Thoracic aorta (tissue), 2 donors: Measurements from ENCODE around the gene ZDHHC14. TPM values are rescaled to one million over a fixed set of nuclear protein-coding genes. Genes with fewer than 3 reads are reported as not detected.
A peak's percentile ranks its signal among the peaks of the same experiment; 100 is the strongest.

Source experiments
- ATAC-seq: fragments of 150-250 bp; one replicate; pipeline ENCODE4 v1.8.0; 2017; ENCODE audit warnings: low read depth; ENCODE audit not compliant: insufficient number of reproducible peaks, low FRiP score
- DNase-seq: peaks from one replicate; pipeline ENCODE4 v3.0.0-alpha.2; 2020; ENCODE audit warnings: low spot score
- H3K27ac ChIP-seq, 2 donors: fragments of 200-600 bp; sonication (generic); 1 replicate in 1 of 2; 2 replicates in 1 of 2; pipeline ENCODE4 v1.5.1; 2016; ENCODE audit warnings: mild to moderate bottlenecking in 2 of 2, moderate library complexity in 2 of 2
- H3K27me3 ChIP-seq: fragments of 200-600 bp; sonication (generic); replicated peaks from 2 replicates; pipeline ENCODE4 v1.6.0; 2016; ENCODE audit warnings: mild to moderate bottlenecking; ENCODE audit not compliant: insufficient read depth
- H3K36me3 ChIP-seq: fragments of 200-600 bp; sonication (generic); one replicate; pipeline ENCODE4 v1.5.1; 2016
- H3K4me1 ChIP-seq, 2 donors: fragments of 200-600 bp; sonication (generic); 1 replicate in 1 of 2; 2 replicates in 1 of 2; pipeline versions ENCODE4 v1.5.1 to v1.6.0; 2016; ENCODE audit warnings: low read depth in 2 of 2, mild to moderate bottlenecking in 1 of 2; ENCODE audit not compliant: control insufficient read depth in 1 of 2
- H3K4me3 ChIP-seq: fragments of 200-600 bp; sonication (generic); 2 replicates; pipeline ENCODE4 v1.5.1; 2016; ENCODE audit warnings: mild to moderate bottlenecking
- H3K9me3 ChIP-seq: fragments of 200-600 bp; sonication (generic); 2 replicates; pipeline ENCODE4 v1.5.1; 2016
- total RNA-seq, 2 donors: library from RNA; depleted of rRNA; stranded (reverse); fragments of >200 nt; gene quantifications; one replicate each; pipeline versions ENCODE4 v1.1.0 to v1.2.3, GENCODE V29; 2016
- TF ChIP-seq, protein P1 (sequence below): fragments of 200-600 bp; sonication (generic); IDR thresholded peaks from one replicate; pipeline ENCODE4 v1.5.1; 2019; ENCODE audit warnings: antibody characterized with exemption

ZDHHC14 gene
- total RNA-seq, 2 donors from 2014 or later, result 20.0 to 31.1 TPM

DNA sequence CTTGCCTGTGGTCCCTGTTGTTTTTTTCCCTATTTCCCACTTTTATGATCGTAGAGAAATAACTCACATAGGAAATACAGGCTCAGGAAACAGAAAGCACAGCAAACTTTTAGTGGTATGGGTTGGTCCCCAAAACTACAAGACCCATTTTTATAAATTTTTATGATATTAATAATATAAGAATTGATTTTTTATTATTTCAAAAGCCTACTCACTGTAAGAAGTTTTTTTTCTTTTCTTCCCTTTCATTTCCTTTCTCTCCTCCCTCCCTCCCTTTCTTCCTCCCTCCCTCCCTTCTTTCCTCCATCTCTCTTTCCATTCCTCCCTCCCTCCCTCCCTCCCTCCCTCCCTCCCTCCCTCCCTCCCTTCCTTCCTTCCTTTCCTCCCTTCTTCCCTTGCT, 141.5 kb downstream of the ZDHHC14 start:
- H3K9me3 ChIP-seq, result no peaks in the 10 kb centered on the region
- H3K27ac ChIP-seq, result no peak overlapping the region
- TF ChIP-seq, protein P1, sequence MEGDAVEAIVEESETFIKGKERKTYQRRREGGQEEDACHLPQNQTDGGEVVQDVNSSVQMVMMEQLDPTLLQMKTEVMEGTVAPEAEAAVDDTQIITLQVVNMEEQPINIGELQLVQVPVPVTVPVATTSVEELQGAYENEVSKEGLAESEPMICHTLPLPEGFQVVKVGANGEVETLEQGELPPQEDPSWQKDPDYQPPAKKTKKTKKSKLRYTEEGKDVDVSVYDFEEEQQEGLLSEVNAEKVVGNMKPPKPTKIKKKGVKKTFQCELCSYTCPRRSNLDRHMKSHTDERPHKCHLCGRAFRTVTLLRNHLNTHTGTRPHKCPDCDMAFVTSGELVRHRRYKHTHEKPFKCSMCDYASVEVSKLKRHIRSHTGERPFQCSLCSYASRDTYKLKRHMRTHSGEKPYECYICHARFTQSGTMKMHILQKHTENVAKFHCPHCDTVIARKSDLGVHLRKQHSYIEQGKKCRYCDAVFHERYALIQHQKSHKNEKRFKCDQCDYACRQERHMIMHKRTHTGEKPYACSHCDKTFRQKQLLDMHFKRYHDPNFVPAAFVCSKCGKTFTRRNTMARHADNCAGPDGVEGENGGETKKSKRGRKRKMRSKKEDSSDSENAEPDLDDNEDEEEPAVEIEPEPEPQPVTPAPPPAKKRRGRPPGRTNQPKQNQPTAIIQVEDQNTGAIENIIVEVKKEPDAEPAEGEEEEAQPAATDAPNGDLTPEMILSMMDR, result no peak
- no peak for ATAC-seq
- no peak for DNase-seq
- no peak overlapping the region for H3K4me3 ChIP-seq
- peaks cover 9 to 12% of the 10 kb centered on the region in 2 donors for H3K4me1 ChIP-seq
- no peaks in the 10 kb centered on the region for H3K27me3 ChIP-seq
- no peaks in the 10 kb centered on the region for H3K36me3 ChIP-seq

DNA sequence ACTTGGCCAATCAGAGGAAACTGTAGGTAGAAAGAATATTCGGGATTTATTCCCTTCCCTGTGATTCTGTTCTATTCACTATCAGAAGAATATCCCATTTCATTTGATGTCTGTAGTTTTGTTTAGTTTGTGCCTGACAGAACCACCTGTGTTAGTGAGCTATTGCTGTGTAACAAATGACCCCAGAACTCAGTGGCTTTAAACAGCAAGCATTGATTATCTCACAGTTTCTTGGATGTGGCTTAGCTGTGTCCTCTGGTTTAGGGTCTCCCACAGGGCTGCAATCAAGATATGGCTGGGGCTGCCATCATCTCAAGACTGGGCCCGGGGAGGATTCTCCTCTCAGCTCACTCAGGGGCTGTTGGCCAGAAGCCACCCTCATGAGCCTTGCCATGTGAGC, 143.7 kb downstream of the ZDHHC14 start:
- Histone ChIP-seq H3K4me1 (peaks cover 16 to 20% of the 10 kb centered on the region in 2 donors), H3K36me3 (no peaks in the 10 kb centered on the region), H3K27ac (no peak overlapping the region), H3K9me3 (no peaks in the 10 kb centered on the region), H3K4me3 (no peak overlapping the region), H3K27me3 (no peaks in the 10 kb centered on the region)
- TF ChIP-seq, protein P1, result no peak
- no peak for ATAC-seq
- no peak for DNase-seq

DNA sequence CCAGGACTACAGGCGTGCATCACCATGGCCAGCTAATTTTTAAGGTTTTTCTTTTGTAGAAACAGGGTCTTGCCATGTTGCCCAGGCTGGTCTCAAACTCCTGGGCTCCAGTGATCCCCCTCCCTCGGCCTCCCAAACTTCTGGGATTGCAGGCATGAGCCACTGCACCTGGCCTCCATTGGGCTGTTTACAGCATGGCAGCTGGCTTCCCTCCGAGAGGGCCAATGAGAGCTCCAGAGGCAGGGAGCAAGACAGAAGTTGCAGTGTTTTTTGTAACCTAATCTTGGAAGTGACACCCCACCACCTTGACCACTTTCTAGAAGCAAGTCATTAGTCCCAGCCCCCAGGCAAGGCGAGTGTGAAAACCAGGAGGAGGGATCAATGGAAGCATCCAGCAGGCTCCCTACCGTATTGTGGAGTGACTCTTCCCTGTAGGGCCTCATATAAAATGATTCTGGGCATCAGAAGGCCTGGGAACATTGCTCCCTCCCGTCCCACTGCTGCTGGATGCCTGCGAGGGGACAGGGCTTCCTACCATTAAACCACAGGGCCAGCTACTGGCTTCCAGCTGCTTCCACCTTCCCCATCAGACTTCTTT, 144.4 kb downstream of the ZDHHC14 start:
- TF ChIP-seq, protein P1, result no peak

DNA sequence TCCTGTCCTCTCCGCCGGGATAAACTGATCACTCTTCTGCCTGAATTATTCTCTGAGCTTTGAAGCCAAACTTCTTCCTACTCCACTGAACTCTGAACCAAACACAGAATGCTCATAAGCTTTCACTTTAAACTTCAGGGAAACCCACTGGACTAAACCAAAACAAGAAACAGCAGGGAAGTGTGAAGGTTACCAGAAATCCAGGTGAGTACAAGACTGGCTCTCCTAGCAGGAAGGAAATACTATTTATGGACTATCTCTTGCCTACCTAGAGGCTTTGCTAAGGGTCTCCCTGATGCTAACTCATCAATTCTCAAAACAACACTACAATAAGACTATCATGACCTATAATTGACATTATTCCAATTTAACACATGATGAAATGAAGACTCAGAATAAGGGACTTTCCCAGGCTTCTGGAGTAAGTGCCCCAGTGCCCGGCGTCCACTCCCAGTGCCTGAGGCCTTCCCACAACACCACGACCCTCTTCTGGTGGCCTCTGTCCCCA, 145.0 kb downstream of the ZDHHC14 start:
- ATAC-seq (no peak), DNase-seq (no peak)
- Histone ChIP-seq H3K4me3 (no peak overlapping the region), H3K27ac (peak overlapping the region in 1 of 2 donors; percentile 64), H3K36me3 (no peaks in the 10 kb centered on the region), H3K4me1 (peaks cover 16 to 20% of the 10 kb centered on the region in 2 donors), H3K27me3 (no peaks in the 10 kb centered on the region), H3K9me3 (no peaks in the 10 kb centered on the region)
- TF ChIP-seq, protein P1, result no peak

More for the DNA sequence above, 144.4 kb downstream of the ZDHHC14 start:
- H3K27me3 ChIP-seq, result no peaks in the 10 kb centered on the region
- no peaks in the 10 kb centered on the region for H3K9me3 ChIP-seq
- no peaks in the 10 kb centered on the region for H3K36me3 ChIP-seq
- DNase-seq (no peak), ATAC-seq (no peak)
- no peak overlapping the region for H3K27ac ChIP-seq
- no peak overlapping the region for H3K4me3 ChIP-seq
- H3K4me1 ChIP-seq, result peaks cover 16 to 20% of the 10 kb centered on the region in 2 donors

DNA sequence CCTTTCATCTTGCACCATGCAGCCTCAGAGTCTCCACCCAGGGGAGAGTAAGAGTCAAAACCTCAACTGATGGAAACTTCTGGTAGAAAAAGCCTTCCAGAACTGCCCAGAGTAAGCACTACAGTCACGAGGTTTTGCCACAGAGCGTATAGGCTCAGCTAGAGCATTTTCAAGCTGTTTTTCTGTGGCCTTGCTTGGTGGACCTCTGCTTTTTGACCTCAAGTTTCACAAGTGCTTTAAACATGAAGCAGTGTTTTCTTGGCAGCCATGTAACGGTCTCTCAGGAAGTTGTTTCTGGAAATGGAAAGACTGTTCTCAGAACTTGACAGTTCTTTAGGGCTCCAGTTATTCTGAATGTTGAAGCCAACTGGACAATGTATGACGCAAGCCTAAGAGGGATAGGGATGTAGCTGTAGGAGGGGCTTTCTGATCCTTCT, 146.5 kb downstream of the ZDHHC14 start:
- Histone ChIP-seq H3K27me3 (no peaks in the 10 kb centered on the region), H3K27ac (peak overlapping the region; percentile 48 to 64), H3K4me3 (no peak overlapping the region), H3K36me3 (no peaks in the 10 kb centered on the region), H3K4me1 (peaks cover 16 to 20% of the 10 kb centered on the region in 2 donors), H3K9me3 (no peaks in the 10 kb centered on the region)
- TF ChIP-seq, protein P1, result no peak
- DNase-seq, result no peak
- ATAC-seq, result peak; percentile 37
